Panc1 (cell line): ENCODE results near the gene CA5A.
"Not testable (repeated sequence)": the region's sequence is repeated elsewhere in the genome, so short reads cannot be mapped to it uniquely, and the experiment has no call there.

Source experiments
- CTCF ChIP-seq: fragments of 450-650 bp; IDR thresholded peaks from 2 replicates; pipeline ENCODE4 v1.5.1; 2017; ENCODE audit warnings: mild to moderate bottlenecking
- POLR2AphosphoS5 ChIP-seq: IDR thresholded peaks from 2 replicates; pipeline ENCODE4 v1.6.1; 2012; ENCODE audit warnings: mild to moderate bottlenecking, low read depth, low read length, moderate library complexity

GRCh38 chr16:87889762-87890161, 46.6 kb downstream of the CA5A start:
- not testable (repeated sequence) for TF ChIP-seq POLR2AphosphoS5, CTCF
